ENCODE measurements around the gene TCTN1. TPM values are rescaled to one million over a fixed set of nuclear protein-coding genes. Genes with fewer than 3 reads are reported as not detected.

TCTN1 gene
- total and polyA plus RNA-seq, 2 of the 13 experiments (the other 11 are each of a cell fraction or from before 2014, with no cell fraction given) = 13.6 to 16.0 TPM

DNA sequence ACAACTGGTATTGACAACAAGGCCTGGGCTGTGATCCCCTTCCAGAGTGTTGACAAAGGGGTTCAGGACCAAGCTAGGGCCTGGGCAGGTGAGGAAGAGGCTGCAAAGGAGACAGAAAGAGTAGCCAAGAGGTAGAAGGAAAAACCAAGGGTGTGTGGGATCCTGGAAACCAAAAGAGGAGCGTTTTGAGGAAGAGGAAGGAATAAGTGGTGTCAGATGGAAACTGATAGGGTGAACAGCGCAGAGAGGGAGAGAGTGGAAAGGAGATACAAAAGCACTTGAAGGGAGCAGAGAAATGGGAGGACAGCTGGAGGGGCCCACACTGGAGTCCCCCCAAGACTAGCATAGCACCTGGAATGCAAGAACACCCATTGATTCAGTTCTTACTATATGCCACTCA is 83.3 kb downstream of the TCTN1 start:
- DNase-seq (ENCODE audit: low spot score) (no peak), FAIRE-seq (no peak), ATAC-seq (no peak)
- no peak overlapping the region for H3K9ac ChIP-seq (ENCODE audit: insufficient read depth, low read depth, low read length)
- in situ Hi-C loops (cut with HindIII; ENCODE audit: extremely low pct_ligation_motif_present, low pct_unique_long_range_greater_than_20kb) (no loop called here), intact Hi-C loops (cut with micrococcal nuclease; ENCODE audit: unreplicated experiment) (loop anchor here (5.0 kb wide), 1 partner anchor 190 kb away; no protein-coding TSS in a partner anchor)
- TF ChIP-seq POLR2G (IDR thresholded peaks at IDR 0.05; ENCODE audit: low read depth, low read length) (no peak), YEATS4 (CRISPR knock-in tag; IDR thresholded peaks at IDR 0.05; ENCODE audit: borderline replicate concordance) (no peak), TEAD3 (CRISPR knock-in tag; optimal IDR thresholded peaks at IDR 0.05; ENCODE audit: borderline replicate concordance) (no peak)
- POLR2A ChIA-PET = no interaction called here
- CTCF ChIA-PET (ENCODE audit: low intra/inter-chr PET ratio, low total read pairs) = no interaction called here
- H3K9me3 ChIP-seq (ENCODE audit: low read length) = no peaks in the 10 kb centered on the region
- H3K4me1 ChIP-seq (ENCODE audit: insufficient read depth, low read length) = peaks cover 24% of the 10 kb centered on the region
- H3K27me3 ChIP-seq (ENCODE audit: control insufficient read depth in 1 of 2, insufficient read depth in 2 of 2, low read length in 2 of 2) = peaks cover 2 to 21% of the 10 kb centered on the region in 2 experiments; a peak in 3 of 5 replicates
- no TSS peak for BruUV-seq (replicated peaks)
- H2AFZ ChIP-seq (ENCODE audit: low read length) = no peak overlapping the region
- no peaks in the 10 kb centered on the region for H3K79me2 ChIP-seq (ENCODE audit: insufficient read depth, low read length)
- no peaks in the 10 kb centered on the region for H3K36me3 ChIP-seq (replicated peaks in 1 of 2; ENCODE audit: control insufficient read depth in 1 of 2, insufficient read depth in 2 of 2, low read length in 2 of 2)
- H4K20me1 ChIP-seq (ENCODE audit: insufficient read depth, low read length) = no peaks in the 10 kb centered on the region
- no peak overlapping the region for H3K4me2 ChIP-seq (ENCODE audit: low read depth, low read length)
- no peak overlapping the region for H3K27ac ChIP-seq (ENCODE audit: extremely low read length, insufficient read depth, low read length)
- no peak overlapping the region for H3K4me3 ChIP-seq (replicated peaks in 1 of 3; ENCODE audit: insufficient read depth in 1 of 3, low read depth in 2 of 3, low read length in 3 of 3)
- 50% methylated on average over 2 of the region's 2 CpGs for WGBS (ENCODE audit: low lambda C conversion rate)

DNA sequence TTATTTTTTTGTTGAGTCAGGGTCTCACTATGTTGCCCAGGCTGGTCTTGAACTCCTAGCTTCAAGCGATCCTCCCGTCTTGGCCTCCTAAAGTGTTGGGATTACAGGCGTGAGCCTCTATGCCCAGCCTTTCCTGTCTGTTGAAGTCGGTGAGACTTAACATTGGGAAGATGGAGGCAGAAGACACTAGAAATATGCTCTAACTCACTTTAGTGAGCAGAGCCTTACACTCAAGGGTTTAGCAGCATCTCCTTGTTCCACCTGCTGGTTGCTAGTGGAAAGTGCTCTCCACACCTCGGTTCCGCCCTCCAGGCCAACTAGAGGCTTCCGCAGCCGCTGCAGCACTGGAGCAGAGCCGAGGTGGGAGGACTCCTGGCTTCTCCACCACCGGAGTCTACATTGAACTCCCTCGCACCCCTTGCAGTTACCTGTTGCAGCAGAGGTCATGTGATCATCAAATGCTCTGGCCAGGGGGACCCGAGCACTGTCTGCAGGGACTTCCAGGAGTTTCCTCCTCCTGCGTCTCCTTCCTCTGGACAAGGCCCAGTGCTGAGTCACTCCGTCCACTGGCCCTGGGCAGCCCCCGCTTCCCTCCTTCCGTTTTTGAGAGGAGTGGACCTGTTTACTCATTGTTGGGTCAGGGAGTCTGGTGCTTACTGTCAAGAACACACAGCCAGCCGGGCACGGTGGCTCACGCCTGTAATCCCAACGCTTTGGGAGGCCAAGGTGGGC is 84.4 kb downstream of the TCTN1 start:
- Histone ChIP-seq H3K9ac (ENCODE audit: insufficient read depth, low read depth, low read length) (peak overlapping the region; percentile 48; the same call in 1 of the 2 replicates), H3K9me3 (ENCODE audit: low read length) (no peaks in the 10 kb centered on the region), H3K4me2 (ENCODE audit: low read depth, low read length) (peak overlapping the region; percentile 98), H3K27ac (ENCODE audit: extremely low read length, insufficient read depth, low read length) (no peak overlapping the region), H4K20me1 (ENCODE audit: insufficient read depth, low read length) (no peaks in the 10 kb centered on the region), H3K36me3 (replicated peaks in 1 of 2; ENCODE audit: control insufficient read depth in 1 of 2, insufficient read depth in 2 of 2, low read length in 2 of 2) (no peaks in the 10 kb centered on the region), H3K27me3 (ENCODE audit: control insufficient read depth in 1 of 2, insufficient read depth in 2 of 2, low read length in 2 of 2) (peaks cover 2 to 21% of the 10 kb centered on the region in 2 experiments; a peak in 3 of 5 replicates), H3K4me1 (ENCODE audit: insufficient read depth, low read length) (peaks cover 24% of the 10 kb centered on the region), H2AFZ (ENCODE audit: low read length) (no peak overlapping the region), H3K4me3 (replicated peaks in 1 of 3; ENCODE audit: insufficient read depth in 1 of 3, low read depth in 2 of 3, low read length in 3 of 3) (peak overlapping the region; percentile 20 to 74 (median 54); a peak in 5 of 6 replicates), H3K79me2 (ENCODE audit: insufficient read depth, low read length) (no peaks in the 10 kb centered on the region)
- intact Hi-C loops (cut with micrococcal nuclease; ENCODE audit: unreplicated experiment) = loop anchor here (2.0 to 5.0 kb wide), 2 partner anchors 189 to 230 kb away; partner anchors contain the start of genes FAM216A and GPN3
- DNase-seq (ENCODE audit: low spot score) (peak; percentile 81), ATAC-seq (peak; percentile 95), FAIRE-seq (peak; percentile 96)
- WGBS (ENCODE audit: low lambda C conversion rate) = 8% methylated on average over 8 of the region's 20 CpGs
- in situ Hi-C loops (cut with HindIII; ENCODE audit: extremely low pct_ligation_motif_present, low pct_unique_long_range_greater_than_20kb) = no loop called here
- ChIA-PET POLR2A (no interaction called here), CTCF (ENCODE audit: low intra/inter-chr PET ratio, low total read pairs) (interaction anchor here (0.7 to 1.2 kb wide), 5 partner anchors 98 to 248 kb away, joined by 3 to 6 read pairs (median 3); partner anchors contain the start of genes ARPC3 and FAM216A)
- no TSS peak for BruUV-seq (replicated peaks)
- TF ChIP-seq, protein P1, sequence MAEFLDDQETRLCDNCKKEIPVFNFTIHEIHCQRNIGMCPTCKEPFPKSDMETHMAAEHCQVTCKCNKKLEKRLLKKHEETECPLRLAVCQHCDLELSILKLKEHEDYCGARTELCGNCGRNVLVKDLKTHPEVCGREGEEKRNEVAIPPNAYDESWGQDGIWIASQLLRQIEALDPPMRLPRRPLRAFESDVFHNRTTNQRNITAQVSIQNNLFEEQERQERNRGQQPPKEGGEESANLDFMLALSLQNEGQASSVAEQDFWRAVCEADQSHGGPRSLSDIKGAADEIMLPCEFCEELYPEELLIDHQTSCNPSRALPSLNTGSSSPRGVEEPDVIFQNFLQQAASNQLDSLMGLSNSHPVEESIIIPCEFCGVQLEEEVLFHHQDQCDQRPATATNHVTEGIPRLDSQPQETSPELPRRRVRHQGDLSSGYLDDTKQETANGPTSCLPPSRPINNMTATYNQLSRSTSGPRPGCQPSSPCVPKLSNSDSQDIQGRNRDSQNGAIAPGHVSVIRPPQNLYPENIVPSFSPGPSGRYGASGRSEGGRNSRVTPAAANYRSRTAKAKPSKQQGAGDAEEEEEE (CRISPR knock-in tag; IDR thresholded peaks at IDR 0.05; ENCODE audit: borderline replicate concordance) = no peak
- no peak for TF ChIP-seq PCBP2 (optimal IDR thresholded peaks at IDR 0.05; ENCODE audit: low read depth, low read length, poor library complexity, severe bottlenecking)
- TF ChIP-seq ZNF546 (CRISPR knock-in tag; conservative IDR thresholded peaks at IDR 0.05) = no peak
- TF ChIP-seq ETV5 (CRISPR knock-in tag; IDR thresholded peaks at IDR 0.05; ENCODE audit: borderline replicate concordance) = no peak
- no peak for TF ChIP-seq MAFF (IDR thresholded peaks at IDR 0.05; ENCODE audit: low read depth, low read length)
- TF ChIP-seq HOXA3 (CRISPR knock-in tag; IDR thresholded peaks at IDR 0.05) = no peak
- TF ChIP-seq, protein P2, sequence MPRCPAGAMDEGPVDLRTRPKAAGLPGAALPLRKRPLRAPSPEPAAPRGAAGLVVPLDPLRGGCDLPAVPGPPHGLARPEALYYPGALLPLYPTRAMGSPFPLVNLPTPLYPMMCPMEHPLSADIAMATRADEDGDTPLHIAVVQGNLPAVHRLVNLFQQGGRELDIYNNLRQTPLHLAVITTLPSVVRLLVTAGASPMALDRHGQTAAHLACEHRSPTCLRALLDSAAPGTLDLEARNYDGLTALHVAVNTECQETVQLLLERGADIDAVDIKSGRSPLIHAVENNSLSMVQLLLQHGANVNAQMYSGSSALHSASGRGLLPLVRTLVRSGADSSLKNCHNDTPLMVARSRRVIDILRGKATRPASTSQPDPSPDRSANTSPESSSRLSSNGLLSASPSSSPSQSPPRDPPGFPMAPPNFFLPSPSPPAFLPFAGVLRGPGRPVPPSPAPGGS (CRISPR knock-in tag; IDR thresholded peaks at IDR 0.05) = no peak
- no peak for TF ChIP-seq FOSL1 (CRISPR knock-in tag; IDR thresholded peaks at IDR 0.05; ENCODE audit: borderline replicate concordance)
- no peak for TF ChIP-seq MTF2 (CRISPR knock-in tag; IDR thresholded peaks at IDR 0.05; ENCODE audit: borderline replicate concordance)
- TF ChIP-seq, protein P3, sequence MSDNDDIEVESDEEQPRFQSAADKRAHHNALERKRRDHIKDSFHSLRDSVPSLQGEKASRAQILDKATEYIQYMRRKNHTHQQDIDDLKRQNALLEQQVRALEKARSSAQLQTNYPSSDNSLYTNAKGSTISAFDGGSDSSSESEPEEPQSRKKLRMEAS (IDR thresholded peaks at IDR 0.05) = peak; percentile 7; the same call in 1 of the 2 replicates
- TF ChIP-seq KLF6 (CRISPR knock-in tag; IDR thresholded peaks at IDR 0.05) = no peak
